GM18517 (cell line): ENCODE results near the gene ADARB2.

ENCODE experiments used
- ATAC-seq: cut with Tn5 transposase; IDR thresholded peaks from one replicate; pipeline ENCODE4 v1.9.1; 2021; ENCODE audit warnings: mild to moderate bottlenecking, moderate library complexity; ENCODE audit not compliant: unreplicated experiment

ADARB2 gene

DNA sequence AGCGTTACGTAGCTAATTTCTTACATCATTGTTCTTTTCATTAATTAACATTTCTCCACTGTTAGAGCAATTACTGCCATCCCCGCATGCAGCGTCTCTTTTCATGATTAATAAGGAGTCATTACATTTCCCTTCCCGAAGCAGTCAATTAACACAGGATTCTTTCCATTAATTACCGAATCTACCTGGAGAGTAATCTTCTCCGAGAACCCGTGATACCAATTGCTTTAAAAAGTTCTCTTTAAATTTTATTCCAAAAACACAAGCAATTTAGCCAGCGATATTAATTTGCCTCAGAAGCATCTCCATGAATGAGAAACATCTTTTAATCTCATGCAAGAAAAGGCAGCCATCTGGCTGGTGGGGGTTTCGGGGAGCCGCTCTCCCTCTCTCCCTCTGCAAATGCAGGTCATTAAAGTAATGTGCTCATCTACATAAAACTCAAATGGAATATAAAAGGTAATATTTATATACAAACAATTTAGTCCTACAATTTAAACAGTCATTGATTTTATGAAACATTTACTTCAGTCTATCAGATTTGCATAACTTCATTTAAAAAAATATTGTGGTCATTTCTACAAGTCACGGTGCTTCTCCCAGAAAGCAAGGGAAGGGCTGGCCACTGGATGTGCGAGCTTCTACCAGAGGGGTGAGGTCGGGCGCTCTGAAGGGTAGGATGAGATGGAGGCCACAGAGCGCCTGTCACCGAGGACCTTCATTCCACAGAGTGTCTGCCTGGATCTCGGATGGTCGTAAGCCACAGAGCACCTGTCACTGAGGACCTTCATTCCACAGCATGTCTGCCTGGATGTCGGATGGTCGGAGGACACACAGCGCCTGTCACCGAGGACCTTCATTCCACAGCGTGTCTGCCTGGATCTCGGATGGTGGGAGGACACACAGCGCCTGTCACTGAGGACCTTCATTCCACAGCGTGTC, 536.2 kb downstream of the ADARB2 start:
- no peak for ATAC-seq

DNA sequence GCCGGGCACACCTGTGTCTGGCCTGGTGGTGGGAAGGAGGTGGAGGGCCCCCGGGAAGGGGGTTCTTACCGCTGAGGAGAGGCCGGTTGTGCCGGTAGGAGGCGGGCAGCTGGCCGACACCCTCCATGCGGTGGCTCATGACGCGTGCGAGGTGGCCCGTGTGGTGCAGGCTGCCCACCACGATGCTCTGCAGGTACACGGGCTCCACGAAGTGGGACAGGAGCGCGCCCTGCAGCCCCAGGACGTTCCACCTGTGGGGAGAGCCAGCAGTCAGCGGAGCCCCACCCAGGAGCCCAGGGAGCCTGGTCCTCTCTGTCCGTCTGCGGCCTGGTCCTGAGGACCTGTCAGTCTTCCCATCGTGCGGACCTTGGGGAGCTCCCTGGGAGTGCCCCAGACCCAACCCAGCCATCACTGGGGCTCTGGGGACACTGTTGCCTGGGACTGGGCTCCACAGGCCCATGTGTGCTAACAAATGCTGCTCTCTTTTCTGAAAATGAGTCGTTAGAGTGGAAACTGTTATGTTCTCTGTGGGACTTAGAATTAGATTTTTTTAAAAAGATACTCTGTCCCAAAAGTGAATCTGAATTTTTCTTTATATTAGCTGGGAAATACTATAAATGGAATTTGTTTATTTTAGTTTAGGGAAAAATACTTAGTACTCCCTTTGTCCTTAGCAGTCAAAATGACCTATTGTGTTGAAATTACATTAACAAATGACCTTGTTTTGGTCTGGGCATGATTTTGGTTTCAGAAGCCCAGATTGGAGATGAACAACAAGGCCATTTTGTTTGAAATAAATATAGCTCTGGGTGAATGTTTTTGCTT, 537.2 kb downstream of the ADARB2 start:
- no peak for ATAC-seq

DNA sequence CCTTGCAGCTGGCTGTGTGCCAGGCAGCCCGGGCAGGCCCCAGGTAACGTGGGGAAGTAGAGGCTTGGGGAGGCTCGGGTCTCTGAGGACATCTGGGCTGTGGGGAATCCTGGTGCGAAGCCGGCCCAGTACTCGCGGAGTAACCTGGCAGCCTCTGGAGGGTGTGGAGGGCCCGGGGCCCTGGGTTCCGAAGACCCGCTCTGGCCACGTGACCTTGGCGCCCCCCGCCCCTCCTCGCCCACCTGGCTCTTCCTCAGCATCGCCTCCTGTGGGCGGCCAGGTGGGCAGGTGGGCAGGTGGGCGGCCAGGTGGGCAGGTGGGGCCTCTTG, 538.0 kb downstream of the ADARB2 start:
- no peak for ATAC-seq

DNA sequence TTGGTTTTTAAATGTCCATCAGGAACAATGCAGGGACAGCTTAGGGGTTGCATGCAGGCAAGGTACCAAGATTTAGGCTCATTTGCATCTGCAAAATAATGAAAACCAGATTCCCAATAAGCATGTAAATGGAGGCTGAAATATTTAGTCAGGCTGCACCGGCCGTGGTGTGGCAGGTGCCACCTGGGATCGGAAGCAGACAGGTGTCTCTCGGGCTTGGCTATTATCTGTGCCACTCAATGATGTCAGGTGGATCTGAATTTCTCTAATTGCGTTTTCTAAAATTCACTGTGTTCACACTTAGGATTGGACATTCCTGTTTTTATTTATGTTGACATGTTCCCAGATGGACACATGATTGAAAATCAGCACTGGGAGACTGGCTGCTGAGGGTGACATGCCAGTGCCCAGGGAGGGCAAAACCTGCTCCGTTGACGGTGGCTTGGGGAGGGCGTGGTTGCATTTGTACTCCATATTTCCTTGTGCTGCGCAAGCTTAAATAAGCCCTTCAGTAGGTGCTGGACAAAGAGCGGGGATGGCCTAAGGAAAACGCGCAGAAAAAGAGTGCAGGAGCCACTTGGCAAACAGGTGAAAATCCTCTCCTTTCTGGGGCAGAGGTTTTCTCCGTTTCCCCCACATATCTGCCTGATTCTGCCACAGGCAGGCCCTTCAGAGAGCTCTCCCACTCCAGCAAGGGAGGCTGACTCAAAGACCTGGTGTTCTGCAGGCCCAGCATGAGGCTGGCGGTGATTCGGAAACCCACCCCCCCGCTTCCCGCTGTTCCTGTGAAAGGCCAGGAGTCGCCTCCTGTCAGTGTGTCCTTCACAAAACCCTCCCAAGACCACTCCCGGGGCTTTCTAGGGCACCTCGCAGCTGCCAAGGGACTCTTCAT, 538.6 kb downstream of the ADARB2 start:
- ATAC-seq = no peak

DNA sequence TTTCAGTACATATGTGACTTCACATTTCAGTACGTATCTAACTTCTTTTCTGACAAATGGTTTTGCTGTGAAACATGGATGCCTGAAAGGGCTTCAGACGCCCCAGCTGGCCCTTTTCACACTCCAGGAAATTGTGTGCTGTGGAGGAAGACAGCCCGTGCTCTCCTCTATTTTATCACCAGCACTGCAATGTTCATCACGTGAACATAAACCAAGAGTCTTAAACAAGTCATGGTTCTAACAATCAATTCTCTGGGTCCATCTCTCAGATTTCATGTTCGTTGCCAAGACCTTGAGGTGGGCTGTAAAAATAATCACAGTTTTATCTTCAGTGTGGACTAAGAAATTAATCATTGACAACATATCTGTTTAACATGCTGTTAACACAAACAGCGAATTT, 539.9 kb downstream of the ADARB2 start:
- ATAC-seq = no peak

DNA sequence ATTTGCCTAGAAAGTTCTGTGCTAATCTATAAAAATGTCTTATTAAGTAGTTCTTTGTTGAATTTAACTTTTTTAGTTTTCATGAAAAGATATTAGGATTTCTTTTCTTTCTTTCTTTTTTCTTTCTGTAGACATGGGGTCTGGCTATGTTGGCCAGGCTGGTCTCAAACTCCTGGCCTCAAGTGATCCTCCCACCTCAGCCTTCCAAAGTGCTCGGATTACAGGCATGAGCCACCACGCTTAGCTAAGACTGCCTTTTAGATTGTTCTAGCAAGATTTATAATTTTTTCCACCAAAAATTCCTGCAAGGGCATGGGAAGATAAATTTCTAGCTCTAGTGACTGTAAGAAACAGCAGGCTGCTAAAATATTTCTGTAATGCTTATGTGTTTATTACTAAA, 540.7 kb downstream of the ADARB2 start:
- ATAC-seq = no peak

DNA sequence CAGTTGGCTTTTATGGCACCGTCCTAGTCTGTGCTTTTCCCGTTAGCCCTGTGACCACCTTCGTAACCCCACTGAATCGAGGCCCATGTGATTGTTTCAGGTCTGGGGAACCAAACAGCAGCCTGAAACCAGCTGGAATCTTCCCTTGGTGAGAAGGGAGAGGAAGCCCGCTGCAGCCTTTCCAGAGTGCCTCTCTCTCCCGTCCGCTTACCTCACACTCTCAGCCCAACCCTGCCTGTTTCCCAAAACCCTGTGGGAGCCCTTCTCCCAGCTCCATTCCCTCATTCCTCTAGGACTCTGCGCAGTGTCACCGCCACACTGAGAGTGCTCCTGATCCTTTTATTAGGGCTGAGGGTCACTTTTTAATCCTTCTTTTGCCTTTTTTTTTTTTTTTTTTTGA, 541.5 kb downstream of the ADARB2 start:
- ATAC-seq = no peak

DNA sequence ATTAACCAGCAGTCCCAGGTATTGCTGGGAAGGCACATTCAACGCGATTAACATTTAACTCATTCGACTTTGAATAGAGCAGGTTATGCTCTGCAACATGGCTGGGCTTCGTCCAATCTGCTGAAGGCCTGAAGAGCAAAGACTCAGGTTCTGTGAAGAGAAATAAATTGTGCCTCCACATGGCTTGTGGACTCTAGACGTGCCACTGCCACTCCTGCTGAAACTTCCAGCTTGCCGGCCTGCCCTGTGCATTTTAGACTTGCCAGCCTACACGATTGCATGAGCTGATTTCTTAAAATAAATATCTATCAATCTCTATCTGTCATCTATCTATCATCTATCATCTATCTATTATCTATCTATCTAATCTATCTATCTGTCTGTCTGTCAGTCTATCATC, 543.2 kb downstream of the ADARB2 start:
- no peak for ATAC-seq

DNA sequence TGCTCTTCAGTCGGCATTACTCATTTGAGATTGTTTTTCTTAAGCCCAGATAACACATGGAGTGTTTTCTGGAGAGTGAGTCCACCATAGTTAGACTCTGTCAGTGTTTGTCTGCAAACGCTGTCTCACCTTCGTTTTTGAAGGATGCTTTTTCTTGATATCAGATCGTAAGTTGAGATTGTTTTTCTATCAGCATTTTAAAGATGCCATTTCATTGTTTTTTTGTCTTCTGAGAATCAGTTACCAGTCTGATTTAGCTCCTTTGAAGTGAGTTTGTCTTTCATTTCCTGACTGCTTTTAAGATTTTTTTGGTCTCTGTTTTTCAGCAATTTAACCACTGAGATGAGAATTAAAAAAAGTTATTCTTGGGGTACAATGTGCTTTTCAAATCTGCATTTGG, 543.8 kb downstream of the ADARB2 start:
- no peak for ATAC-seq

DNA sequence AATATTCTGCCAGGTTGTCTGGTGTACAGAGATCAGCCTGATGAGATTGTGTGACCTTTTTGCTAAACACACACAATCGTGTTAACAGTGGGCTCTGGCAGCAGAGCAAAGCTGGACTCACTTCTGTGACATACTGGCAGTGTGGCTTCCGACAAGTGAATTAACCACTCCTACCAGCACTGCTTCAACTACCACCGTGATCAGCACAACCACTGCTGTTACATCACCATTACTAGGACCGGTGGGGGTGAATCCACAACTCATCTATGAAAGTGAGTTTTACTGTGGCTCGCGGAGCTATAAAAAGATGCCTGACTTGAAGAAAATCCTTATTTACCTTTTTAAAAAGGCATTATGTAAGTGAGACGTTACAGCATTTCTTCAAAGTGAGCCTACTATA, 545.6 kb downstream of the ADARB2 start:
- ATAC-seq = no peak

DNA sequence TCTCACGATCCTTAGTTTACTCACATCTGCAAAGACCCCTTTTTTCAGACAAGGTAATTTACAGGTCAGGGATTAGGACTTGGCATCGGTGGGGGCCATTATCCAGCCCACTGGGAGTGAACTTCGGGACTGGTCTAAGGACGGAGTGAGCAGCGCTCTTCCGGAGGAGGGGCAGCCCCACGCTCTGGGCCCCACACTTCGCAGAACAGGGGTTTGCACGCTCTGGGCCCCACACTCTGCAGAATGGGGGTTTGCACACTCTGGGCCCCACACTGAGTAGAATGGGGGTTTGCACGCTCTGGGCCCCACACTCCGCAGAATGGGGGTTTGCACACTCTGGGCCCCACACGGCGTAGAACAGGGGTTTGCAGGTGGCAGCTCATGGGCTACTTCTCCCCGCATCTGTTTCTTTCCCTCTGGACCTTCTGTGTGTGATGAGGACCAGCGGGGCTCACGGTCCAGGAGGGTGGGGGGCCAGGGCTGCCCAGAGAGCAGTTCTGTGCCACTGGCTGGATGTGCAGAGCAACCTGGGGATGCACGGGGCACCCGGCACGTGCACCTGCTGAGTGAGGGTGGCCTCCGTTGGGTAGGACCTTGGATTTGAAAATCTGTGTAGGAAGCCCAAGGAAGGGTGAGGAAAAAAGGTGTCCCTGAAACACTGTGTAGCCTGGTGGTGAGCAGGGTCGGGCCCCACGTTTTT, 546.4 kb downstream of the ADARB2 start:
- no peak for ATAC-seq

DNA sequence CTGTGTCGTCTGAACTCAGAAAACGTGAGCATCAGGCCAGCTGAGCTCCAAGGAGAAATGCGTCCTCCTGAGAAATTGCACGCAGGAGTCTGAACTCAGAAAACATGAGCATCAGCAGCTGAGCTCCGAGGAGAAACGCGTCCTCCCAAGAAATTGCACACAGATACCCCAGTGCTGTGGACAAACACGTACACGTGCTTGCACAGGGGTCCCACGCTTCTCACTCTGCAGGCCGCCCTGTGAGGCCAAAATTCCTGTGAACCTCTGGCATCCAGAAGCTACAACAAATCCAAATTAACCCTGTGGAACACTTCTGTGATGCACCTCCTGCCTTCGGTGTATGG, 547.3 kb downstream of the ADARB2 start:
- no peak for ATAC-seq

DNA sequence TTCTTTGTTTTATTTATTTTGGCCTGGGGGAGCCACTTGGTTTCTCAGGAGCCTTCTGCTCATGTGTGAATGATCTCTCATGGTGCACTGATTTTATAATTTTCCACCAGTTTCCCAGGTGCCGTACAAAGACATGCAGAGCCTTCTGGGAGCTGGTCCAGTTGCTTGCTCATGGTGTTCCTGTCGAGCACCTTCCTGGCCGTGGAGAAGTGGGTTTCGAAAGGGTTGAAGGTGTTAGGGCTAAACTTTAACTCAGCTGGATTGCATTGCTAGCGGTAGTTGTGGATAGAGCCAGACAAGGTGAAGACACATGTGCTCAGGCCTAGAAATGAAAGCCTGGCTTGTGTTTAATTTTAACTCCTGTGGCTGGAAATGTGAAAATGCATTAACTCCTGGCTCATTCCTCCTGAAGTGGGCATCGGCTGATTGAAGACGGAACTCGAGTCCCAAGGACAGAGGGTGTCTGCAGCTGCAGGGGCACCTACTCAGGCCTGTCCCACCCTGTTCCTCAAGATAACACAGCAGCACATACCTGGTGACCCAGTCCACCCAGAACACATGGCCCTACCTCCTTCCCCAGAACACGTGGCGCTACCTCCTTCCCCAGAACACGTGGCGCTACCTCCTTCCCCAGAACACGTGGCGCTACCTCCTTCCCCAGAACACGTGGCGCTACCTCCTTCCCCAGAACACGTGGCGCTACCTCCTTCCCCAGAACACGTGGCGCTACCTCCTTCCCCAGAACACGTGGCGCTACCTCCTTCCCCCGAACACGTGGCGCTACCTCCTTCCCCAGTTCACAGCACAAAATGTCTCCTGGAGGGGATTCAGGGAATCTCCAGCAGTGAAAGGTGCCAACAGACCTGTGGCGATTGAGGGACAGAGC, 547.9 kb downstream of the ADARB2 start:
- no peak for ATAC-seq

DNA sequence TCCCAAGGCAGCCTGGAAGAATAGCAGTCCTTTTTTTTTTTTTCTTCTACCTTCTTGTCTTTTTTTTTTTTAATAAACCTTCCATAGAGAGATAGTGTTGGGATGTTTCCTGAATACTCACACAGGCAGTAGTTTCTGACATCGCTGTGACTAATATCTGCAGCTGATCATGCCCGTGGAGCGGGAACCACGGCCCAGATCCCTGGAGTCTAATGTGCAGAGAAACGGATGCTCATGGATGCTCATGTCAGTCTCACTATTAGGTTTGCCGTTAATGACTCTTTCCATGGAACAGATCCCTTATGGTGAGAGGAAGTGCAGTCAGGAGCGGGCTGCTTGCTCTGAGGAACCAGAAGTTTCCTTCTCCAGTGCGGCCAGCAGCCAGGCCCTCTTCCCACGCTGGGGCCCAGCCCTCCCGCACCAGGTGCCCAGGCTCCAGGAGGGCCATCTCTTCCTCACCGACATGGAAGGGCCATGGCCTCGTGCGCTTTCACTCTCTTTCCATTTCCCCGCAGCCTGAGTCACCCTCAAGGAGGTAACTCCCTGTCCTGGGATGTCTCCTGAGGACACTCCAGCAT, 548.7 kb downstream of the ADARB2 start:
- no peak for ATAC-seq

DNA sequence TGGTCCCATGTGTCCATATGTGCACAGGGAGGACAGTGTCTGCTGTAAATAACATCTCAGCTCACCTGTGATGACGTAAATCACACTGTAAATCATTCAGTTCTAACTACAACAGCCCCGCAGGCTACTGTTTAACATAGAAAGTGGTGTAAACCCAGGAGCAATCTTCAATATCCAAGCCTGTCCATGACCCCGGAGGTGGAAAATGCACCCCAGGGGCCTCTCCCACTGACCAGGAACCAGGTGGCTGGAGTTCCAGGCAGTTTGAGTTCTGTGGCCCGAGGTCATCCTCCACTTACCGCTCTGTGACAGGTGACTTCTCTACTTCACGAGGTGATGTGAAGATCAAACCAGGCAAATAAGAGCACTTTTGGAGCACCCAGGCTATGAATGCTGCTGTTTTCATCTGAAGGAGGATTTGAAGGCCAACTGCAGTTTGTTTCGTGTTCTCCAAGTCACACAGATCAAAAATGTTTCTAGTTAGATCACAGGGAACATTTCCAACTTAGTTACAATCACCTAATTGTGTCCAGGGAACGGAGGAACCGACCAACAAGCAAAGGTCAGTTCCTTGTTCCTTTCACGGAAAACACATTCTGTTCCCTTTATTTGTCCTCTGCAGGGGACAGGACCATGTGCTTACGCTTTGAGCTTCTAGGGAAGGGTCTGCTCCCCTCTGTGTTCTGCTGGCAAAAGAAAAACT, 549.3 kb downstream of the ADARB2 start:
- ATAC-seq = no peak

DNA sequence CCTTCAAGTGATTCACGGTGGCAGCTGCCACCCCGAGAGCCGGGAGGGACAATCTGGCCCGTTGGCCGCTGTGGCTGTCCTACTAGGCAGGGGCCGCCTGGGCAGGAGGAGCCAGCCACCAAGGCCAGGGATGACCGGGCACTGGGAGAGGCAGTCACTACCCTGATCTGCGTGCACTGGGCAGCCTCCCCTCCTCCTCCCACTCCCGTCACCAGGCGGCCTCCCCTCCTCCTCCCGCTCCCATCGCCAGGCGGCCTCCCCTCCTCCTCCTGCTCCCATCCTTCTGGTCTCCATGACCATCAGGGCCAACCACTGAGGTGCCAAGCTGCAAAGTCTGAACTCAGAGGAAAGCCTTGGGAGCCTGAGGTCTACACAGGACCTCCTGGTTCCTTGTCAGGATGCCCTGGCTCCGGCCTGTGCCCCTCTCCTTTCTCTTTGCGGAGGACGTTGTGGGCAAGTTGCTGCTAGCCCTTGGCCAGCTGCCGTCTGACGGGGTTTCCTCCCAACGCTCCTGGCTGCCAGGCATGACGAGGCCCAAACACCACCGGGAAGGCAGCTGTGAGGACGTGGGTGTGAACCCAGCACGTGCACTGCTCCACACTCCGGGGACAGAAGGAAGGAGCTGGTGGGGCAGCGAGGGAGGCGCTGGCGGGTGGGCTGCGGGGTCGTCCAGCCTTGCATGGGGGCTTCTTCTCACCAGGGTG, 550.0 kb downstream of the ADARB2 start:
- no peak for ATAC-seq

DNA sequence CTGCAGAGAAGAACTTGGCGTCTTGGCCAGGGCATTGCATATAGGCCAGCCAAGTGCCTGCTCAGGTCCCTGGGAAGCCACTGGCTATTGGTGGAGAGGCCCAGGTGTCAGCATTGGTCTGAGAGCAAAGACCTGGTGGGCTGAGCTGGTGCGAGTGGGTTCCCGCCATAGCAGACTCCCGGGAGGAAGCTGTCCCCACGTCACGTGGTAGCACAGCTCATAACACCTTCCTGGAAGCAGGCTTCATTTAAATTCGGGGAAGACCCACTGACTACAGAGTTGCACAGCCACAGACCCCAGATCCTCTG, 550.7 kb downstream of the ADARB2 start:
- ATAC-seq = no peak

DNA sequence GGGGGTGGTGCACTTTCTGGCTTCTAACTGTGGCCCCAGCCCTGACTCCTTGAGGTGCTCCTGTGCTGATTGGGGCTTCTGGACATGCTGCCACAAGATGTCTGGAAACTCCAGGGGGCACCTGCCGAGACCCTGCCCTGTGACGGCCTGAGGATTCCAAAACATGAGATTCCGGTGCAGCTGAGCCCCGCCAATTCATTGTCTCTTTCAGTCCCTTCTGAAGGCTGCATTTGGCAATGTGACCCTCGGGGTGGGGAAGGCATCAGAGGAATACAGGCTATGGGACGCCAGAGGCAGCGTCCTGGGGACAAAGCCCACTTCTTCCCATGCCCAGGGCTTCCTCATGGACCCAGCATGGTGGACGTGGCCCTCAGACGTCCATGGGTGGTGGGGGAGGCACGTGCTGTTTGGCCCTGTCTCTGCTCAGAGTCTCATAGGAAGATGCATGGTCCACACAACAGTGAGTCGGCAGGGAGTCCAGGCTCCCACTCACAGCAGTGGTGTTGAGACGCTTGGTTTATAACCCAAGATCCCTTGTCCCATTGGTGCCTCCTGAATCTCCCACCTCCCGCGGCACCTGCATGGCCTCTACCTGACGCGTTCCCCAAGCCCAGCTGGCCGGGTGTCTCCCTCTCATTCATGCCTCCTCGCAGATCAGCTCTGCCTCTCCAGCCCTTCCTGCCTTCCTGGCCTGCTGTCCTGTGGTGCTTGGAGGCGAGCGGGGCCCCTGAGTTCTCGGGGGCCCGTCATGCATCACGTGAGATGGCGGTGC, 551.2 kb downstream of the ADARB2 start:
- ATAC-seq = no peak
